ENCODE measurements around the gene IMMP2L.

Gene IMMP2L

GRCh38 chr7:111138586-111138985 lies 423.7 kb downstream of the IMMP2L start:
- no peak for DNase-seq

GRCh38 chr7:111138193-111138569 lies 424.1 kb downstream of the IMMP2L start:
- peak; percentile 43 for DNase-seq

DNA sequence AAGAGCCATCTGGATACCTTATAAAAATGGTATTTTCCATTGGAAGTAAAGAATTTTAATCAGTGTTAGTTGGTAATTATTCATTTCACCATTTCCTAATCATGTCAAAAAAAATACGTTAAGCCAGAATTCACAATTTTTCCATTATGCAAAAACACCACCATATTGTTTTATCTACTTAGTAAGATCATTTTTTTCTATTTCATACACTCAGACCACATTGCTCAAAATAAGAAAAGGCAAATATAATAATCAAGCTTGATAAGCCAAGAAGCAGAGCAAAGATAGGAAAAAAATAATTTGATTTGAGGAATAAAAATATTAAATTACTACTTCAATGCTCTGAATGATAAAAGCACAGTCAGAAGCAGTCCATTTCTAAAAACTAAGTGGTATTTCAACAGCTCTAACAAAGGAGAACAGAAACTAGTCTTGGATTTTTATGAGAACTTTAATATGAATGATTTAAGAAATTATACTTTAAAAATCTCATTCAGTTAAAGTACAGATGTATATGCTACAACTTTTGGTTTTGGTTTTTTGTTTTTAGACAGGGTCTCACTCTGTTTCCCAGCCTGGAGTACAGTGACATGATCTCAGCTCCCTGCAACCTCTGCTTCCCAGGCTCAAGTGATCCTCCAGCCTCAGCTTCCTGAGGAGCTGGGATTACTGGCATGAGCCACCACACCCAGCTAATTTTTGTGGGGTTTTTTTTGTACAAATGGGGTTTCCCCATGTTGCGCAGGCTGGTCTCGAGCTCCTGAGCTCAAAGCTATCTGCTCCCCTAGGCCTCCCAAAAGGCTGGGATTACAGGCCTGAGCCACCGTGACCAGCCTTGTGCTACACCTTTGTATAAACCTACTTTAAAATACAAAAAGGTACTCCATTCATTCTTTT lies 424.7 kb downstream of the IMMP2L start:
- peak; percentile 1 for DNase-seq

- DNase-seq = no peak
These were observed 429.5 kb downstream of the IMMP2L start for GRCh38 chr7:111132833-111133232.

GRCh38 chr7:111129435-111129834 lies 432.9 kb downstream of the IMMP2L start:
- DNase-seq = no peak

GRCh38 chr7:111126987-111127386 lies 435.3 kb downstream of the IMMP2L start:
- no peak for DNase-seq

DNA sequence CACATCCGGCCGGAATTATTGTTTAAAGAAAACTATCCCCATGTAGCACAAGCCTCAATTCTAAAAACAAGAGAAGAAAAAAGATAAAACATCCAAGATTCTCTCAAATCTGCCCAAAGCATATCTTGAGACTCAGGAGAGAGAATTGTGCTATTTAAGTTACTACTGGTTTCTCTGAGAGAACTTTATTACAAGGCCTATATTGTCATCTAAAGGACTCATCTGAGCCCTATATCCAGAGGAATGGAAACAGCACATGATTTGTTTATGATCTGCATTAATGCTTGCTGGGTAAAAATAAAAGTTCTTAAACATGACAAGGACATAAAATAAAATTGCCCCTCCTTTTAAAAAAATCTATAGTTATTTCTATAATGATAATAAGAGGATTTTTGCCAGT lies 446.3 kb downstream of the IMMP2L start:
- DNase-seq = no peak

GRCh38 chr7:111113263-111114017 lies 448.9 kb downstream of the IMMP2L start:
- DNase-seq = no peak

DNA sequence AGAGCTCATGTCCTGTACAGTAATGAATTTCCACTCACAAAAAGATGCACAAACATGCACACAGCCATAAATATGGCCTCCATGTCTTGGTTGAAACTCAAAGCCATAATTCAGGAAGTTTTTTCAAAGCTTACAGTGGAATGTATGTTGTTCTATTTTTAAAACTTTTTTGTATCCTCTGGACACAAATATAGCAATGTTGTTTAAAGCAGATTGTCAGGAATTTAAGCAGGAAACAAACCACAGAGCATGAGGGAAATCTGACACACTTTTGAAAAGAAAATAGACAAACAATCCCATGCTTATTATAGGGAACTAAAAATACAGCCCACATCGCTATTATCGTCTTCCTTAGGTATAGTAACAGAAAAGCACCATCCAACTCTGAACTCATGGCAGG lies 449.9 kb downstream of the IMMP2L start:
- no peak for DNase-seq

DNA sequence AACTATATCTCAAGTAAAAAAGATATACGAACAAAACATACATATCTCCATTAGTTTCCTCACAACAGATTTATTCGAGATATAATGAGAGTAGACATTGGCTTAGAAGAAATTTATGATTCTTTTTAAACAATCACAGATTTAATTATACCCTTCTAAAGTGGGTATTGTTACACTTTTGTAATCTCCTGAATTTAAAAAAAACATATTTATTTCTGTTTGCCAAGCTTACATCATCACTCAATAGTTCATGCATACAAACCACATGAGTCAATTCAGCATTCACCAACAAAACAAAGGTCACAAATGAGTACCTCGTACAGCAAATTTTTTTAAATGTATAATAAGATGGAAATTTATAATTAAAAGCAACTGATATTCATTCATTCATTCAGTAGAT lies 453.8 kb downstream of the IMMP2L start:
- no peak for DNase-seq

GRCh38 chr7:111108000-111108399 lies 454.3 kb downstream of the IMMP2L start:
- DNase-seq = no peak

- no peak for DNase-seq
These were observed 454.7 kb downstream of the IMMP2L start for GRCh38 chr7:111107579-111107978.

DNA sequence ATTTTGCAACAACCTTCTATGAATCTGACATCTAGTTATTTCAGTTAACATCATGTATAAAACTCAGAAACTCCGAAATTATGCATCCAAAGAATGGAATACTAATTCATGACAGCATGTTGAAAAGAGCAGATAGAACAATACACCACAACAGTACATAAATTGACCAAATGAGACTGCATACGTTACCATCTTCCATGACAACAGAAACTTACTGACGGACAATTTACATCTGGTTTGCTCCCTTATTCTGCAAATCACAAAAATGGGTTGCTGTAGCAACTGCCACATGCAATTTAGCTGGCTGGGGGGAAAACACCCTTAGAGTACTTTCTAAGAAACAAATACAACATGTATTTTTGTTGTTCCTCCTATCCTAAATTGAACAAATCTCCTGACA lies 457.0 kb downstream of the IMMP2L start:
- no peak for DNase-seq

DNA sequence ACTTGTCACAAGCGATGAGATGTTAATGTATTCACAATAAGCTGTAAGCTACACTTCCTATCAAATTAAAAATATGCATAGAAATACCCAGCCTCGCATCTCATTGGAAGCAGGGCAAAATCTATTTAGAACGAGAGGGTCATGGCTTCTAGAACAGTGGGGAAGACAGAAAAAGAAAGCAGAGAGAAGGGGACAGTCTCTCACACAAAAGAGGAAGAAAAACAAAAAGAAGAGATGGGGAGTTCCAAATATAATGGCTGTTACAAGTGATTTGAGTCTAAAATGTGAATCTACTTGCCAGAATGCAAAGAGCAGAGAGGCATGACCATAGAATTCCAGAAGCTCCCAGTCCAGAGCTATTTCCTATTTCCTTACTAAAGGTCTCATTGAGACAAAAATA lies 457.6 kb downstream of the IMMP2L start:
- DNase-seq = no peak

- no peak for DNase-seq
These were observed 458.5 kb downstream of the IMMP2L start for GRCh38 chr7:111103678-111104274.

DNA sequence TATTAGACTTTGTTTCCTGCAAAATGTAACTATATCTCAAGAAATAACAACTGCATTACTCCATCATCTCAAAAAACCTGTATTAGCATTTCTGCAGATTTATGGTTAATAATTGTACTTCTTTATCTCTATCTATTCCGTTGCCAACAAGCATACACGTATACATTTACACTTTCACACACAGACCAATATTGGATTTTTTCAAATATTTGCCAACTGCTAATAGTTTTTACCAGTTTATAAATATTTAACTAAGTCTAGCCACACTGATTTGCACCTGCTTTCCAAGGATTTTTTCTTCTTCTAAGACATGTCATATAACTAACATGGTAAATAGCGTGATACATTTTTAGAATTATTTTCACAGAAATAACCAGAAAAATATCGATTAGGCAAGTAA lies 459.2 kb downstream of the IMMP2L start:
- no peak for DNase-seq

- DNase-seq = no peak
These were observed 460.2 kb downstream of the IMMP2L start for GRCh38 chr7:111101856-111102646.

DNA sequence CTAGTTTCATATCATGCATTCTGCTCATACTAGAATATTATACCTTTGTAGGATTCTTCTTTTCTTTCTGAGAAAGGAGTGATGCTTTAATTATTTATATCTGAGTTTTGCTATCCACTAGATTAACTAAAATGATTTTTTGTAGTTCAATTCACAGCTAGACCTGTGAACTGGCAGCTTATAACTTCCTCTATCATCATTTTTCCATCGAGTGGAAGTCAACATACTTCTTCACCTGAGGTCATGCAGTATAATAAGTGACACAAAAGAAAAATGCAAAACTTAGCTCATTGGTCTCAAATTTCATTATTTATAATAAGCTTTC lies 463.4 kb downstream of the IMMP2L start:
- DNase-seq = no peak

DNA sequence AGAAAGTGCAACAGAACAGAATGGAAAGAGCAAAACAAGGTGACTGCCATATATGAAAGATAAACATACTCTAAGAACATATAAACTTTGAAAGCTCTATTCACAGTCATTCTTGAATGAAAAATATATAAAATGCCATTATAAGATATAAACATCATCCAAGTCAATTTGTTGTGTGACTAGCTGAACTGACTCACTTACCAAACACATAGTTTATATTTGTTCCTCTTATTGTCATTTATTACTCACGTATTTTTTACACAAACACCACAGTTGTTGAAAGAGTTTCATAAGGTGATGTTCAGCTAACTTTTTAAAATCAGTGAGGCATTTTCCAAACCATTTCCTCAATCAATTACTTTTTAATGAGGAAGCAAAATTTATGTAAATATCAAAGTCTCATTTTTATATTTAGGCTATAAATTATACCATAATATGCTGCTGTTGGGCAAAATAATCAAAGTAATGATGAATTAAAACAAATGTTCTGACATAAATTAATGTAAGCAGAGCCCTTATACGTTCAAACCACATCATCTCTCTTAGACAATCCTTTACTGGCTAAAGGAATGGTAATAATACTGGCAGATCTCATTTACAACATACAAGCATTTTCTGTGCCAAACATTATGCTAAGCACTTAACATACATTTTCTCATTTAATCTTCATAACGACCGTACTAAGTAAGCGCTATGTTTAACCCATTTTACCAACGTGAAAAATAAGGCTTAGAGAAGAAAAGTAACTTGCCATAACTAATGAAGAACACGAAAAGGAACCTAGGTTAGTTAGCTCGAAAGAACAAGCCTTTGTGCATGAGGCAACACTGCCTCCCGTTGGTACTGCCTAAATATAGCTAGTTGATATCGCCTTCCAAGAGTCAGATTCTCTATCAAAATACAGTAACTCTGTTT lies 464.0 kb downstream of the IMMP2L start:
- peak; percentile 62 for DNase-seq

- no peak for DNase-seq
These were observed 465.3 kb downstream of the IMMP2L start for GRCh38 chr7:111096997-111097396.

DNA sequence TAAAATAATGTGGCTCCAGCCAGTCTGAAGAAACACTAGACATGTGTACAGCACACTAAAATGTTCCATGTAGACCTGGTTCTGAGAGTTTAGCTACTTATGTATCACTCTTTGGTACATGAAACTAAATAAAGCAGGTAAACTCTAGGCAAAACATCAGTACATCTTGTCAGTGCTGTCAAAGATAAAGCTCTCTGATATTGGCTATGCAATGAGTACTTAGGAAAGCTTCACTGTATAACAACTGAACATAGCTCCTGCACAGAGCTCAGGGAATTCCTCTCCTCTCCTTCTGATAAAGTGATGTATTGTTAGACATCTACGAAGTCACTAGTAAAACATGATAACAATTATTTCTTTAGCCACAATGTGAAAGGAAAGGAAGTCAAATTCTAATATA lies 467.9 kb downstream of the IMMP2L start:
- no peak for DNase-seq

DNA sequence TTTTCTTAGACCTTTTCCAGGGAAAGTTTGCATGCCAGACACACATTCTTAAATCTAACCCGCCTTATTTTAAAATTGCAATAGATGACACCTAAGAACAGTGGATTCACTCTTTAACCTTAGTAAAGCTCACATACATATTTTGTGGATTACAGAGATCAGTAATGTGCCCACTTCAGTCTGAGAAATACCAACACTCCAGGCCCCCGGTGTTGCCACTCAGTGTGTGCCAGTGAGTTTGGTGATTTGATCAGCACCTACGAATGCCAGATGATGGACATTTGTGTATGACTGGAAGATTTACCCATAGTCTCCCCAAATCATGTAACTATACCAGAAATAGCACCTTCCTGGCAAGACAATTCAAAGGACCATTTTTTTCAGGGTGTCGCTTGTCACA lies 468.8 kb downstream of the IMMP2L start:
- DNase-seq = no peak

All from activated CD4-positive, alpha-beta T cell treated with anti-CD3 and anti-CD28 coated beads, Interleukin-2, amount 50 U/mL, for 1 hour (primary cell).